Measurements from ENCODE around the gene LIMK2.

DNA sequence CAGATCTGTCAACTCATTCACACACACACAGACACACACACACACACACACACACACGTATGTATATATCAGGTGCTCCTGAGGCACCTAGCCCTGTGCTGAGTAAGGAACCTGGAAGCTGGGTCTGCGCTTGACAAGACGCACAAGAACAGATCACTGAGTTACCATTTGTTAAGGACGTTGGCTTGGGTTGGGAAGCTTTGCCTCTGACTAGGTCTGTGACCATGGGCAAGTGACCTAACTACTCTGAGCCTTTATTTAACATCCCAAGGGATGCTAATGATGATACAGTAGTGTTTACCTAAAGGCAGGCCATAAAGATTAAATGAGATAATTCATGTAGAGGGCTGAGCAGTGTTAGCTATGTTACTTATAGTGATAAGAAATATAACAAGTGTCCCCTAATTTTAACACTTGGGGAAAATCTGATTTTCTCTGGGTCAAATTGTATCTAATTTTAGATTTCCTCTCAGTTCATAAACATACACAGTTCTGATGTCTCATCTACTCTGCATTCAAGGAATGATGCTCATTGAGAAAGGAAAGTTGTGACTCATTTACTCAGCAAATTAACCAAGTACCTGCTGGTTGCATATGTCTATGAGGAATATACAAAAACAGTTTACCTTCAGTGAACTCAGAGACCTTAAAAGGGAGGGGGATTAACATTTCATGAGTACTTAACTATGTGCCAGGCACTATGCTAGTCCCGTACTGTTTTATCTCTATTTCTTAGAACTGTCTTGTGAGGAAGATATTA, 38.5 kb upstream of the LIMK2 start:
- TF ChIP-seq, protein P1, sequence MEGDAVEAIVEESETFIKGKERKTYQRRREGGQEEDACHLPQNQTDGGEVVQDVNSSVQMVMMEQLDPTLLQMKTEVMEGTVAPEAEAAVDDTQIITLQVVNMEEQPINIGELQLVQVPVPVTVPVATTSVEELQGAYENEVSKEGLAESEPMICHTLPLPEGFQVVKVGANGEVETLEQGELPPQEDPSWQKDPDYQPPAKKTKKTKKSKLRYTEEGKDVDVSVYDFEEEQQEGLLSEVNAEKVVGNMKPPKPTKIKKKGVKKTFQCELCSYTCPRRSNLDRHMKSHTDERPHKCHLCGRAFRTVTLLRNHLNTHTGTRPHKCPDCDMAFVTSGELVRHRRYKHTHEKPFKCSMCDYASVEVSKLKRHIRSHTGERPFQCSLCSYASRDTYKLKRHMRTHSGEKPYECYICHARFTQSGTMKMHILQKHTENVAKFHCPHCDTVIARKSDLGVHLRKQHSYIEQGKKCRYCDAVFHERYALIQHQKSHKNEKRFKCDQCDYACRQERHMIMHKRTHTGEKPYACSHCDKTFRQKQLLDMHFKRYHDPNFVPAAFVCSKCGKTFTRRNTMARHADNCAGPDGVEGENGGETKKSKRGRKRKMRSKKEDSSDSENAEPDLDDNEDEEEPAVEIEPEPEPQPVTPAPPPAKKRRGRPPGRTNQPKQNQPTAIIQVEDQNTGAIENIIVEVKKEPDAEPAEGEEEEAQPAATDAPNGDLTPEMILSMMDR (optimal IDR thresholded peaks at IDR 0.05 in 1 of 3, IDR thresholded peaks at IDR 0.05 in 1 of 3, conservative IDR thresholded peaks at IDR 0.05 in 1 of 3; ENCODE audit: extremely low read depth in 1 of 3, insufficient read depth in 2 of 3, low read length in 3 of 3) = no peak
- no peak for TF ChIP-seq EZH2 (IDR thresholded peaks at IDR 0.05; ENCODE audit: low read length)
